Neural cell (in vitro differentiated cells): ENCODE data around the gene BAAT.

Source experiments
- CTCF ChIP-seq: fragments of 450-650 bp; IDR thresholded peaks from 2 replicates; pipeline ENCODE4 v1.5.1; 2014; ENCODE audit warnings: antibody characterized with exemption, mild to moderate bottlenecking, moderate library complexity; ENCODE audit not compliant: poor library complexity, severe bottlenecking
- EZH2 ChIP-seq: fragments of 200-600, 300-800 bp; shearing (Covaris generic), sonication (generic); IDR thresholded peaks from 2 replicates; pipeline ENCODE4 v1.6.1; 2014; ENCODE audit warnings: antibody characterized with exemption, low read length, borderline replicate concordance, mild to moderate bottlenecking; ENCODE audit not compliant: insufficient read depth, poor library complexity, severe bottlenecking
- SMC3 ChIP-seq: fragments of 450-650 bp; conservative IDR thresholded peaks from 2 replicates; pipeline ENCODE4 v1.6.1; 2014; ENCODE audit warnings: antibody characterized with exemption, mild to moderate bottlenecking, moderate library complexity; ENCODE audit not compliant: poor library complexity
- TF ChIP-seq, protein P1 (sequence below): IDR thresholded peaks from 2 replicates; pipeline ENCODE4 v1.6.1; 2012; ENCODE audit warnings: borderline replicate concordance

DNA sequence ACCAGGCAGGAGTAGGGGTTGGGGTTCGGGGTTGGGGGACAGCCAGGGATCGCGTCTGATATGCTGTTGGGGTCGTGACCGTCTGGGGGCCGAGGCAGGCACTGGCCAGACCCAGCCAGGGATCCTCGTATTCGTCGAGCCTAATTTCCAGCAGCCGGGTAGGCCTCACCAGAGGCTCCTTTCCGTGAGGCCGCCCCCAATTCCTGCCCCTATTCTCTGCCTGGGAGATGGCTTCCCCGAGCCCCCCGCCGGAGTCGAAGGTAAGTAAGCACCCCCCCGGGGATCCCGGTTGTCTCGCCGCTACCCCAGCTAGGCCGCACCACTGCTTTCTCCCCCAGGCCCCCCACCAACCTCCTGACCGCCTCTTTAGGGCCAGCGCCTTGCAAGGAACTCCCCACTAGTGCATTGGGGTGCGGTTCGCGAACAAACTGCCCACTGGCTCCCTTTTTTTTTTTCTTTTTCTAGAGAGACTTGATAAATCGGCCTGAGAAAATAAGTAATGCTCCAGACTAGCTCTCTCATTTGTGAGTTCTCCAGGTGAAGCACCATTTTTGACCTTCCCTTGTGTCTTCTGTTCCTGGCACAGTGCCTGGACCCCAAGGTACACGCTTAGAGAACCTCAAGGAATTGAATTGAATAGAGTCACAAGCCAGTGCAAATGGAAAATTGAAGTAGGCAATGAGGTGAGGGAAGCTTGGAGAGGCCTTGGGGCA, 14.3 kb upstream of the BAAT start:
- TF ChIP-seq CTCF (no peak), EZH2 (no peak), SMC3 (no peak)
- TF ChIP-seq, protein P1, sequence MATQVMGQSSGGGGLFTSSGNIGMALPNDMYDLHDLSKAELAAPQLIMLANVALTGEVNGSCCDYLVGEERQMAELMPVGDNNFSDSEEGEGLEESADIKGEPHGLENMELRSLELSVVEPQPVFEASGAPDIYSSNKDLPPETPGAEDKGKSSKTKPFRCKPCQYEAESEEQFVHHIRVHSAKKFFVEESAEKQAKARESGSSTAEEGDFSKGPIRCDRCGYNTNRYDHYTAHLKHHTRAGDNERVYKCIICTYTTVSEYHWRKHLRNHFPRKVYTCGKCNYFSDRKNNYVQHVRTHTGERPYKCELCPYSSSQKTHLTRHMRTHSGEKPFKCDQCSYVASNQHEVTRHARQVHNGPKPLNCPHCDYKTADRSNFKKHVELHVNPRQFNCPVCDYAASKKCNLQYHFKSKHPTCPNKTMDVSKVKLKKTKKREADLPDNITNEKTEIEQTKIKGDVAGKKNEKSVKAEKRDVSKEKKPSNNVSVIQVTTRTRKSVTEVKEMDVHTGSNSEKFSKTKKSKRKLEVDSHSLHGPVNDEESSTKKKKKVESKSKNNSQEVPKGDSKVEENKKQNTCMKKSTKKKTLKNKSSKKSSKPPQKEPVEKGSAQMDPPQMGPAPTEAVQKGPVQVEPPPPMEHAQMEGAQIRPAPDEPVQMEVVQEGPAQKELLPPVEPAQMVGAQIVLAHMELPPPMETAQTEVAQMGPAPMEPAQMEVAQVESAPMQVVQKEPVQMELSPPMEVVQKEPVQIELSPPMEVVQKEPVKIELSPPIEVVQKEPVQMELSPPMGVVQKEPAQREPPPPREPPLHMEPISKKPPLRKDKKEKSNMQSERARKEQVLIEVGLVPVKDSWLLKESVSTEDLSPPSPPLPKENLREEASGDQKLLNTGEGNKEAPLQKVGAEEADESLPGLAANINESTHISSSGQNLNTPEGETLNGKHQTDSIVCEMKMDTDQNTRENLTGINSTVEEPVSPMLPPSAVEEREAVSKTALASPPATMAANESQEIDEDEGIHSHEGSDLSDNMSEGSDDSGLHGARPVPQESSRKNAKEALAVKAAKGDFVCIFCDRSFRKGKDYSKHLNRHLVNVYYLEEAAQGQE: no peak
